CD4-positive, alpha-beta T cell treated with Interleukin-17A for 4 hours (primary cell): ENCODE results near the gene CLTB.
"Not testable (repeated sequence)": the region's sequence is repeated elsewhere in the genome, so short reads cannot be mapped to it uniquely, and the experiment has no call there.

Experiments
- DNase-seq: peaks from one replicate; pipeline ENCODE4 v3.0.0-alpha.2; 2020; ENCODE audit warnings: mixed read lengths

Gene CLTB

GRCh38 chr5:176426876-176427275 lies 10.5 kb upstream of the CLTB start:
- no peak for DNase-seq

- DNase-seq = no peak
Observed at GRCh38 chr5:176425791-176426190, 9.5 kb upstream of the CLTB start.

- DNase-seq = no peak
Observed at GRCh38 chr5:176425138-176425537, 8.8 kb upstream of the CLTB start.

GRCh38 chr5:176424181-176424580 lies 7.8 kb upstream of the CLTB start:
- DNase-seq = no peak

GRCh38 chr5:176420972-176421544 lies 4.7 kb upstream of the CLTB start:
- no peak for DNase-seq

- no peak for DNase-seq
Observed at GRCh38 chr5:176420086-176420485, 3.7 kb upstream of the CLTB start.

GRCh38 chr5:176418251-176418650 lies 1.9 kb upstream of the CLTB start:
- DNase-seq = no peak

- DNase-seq = no peak
Observed at GRCh38 chr5:176416965-176417364, 626 bp upstream of the CLTB start.

GRCh38 chr5:176415240-176415951 lies 943 bp downstream of the CLTB start:
- DNase-seq = no peak

- DNase-seq = no peak
Observed at GRCh38 chr5:176414704-176415103, 1.6 kb downstream of the CLTB start.

- DNase-seq = no peak
Observed at GRCh38 chr5:176413709-176414191, 2.6 kb downstream of the CLTB start.

- DNase-seq = no peak
Observed at GRCh38 chr5:176413255-176413565, 3.1 kb downstream of the CLTB start.

GRCh38 chr5:176412517-176413254 lies 3.7 kb downstream of the CLTB start:
- no peak for DNase-seq

GRCh38 chr5:176410486-176411180 lies 5.7 kb downstream of the CLTB start:
- DNase-seq = no peak

- DNase-seq = no peak
Observed at GRCh38 chr5:176409765-176410164, 6.6 kb downstream of the CLTB start.

GRCh38 chr5:176408590-176408989 lies 7.7 kb downstream of the CLTB start:
- no peak for DNase-seq

GRCh38 chr5:176408252-176408573 lies 8.1 kb downstream of the CLTB start:
- not testable (repeated sequence) for DNase-seq

GRCh38 chr5:176407456-176408251 lies 8.7 kb downstream of the CLTB start:
- DNase-seq = no peak

GRCh38 chr5:176406436-176407052 lies 9.8 kb downstream of the CLTB start:
- no peak for DNase-seq

- DNase-seq = no peak
Observed at GRCh38 chr5:176405656-176406435, 10.5 kb downstream of the CLTB start.
